ENCODE measurements around the gene BEND7. TPM values are rescaled to one million over a fixed set of nuclear protein-coding genes. Genes with fewer than 3 reads are reported as not detected.

BEND7 gene, protein sequence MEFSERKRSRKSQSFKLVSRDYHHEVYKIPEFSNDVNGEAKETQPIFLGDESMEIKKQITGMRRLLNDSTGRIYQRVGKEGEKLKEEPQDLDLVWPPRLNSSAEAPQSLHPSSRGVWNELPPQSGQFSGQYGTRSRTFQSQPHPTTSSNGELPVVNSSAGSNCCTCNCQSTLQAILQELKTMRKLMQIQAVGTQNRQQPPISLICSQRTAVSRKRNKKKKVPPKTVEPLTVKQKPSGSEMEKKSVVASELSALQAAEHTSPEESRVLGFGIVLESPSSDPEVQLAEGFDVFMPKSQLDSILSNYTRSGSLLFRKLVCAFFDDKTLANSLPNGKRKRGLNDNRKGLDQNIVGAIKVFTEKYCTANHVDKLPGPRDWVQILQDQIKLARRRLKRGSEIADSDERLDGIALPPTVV
- total RNA-seq: not detected

- intact Hi-C loops (cut with micrococcal nuclease): no loop called here
- H3K27ac Mint-ChIP-seq: no peak within 1 kb of the TSS
- no peak for DNase-seq
Measured at GRCh38 chr10:13528875-13529713, at the start of gene BEND7. Gene BEND7 (minus strand): TSS chr10:13529014. CDS start chr10:13528533, 481 bp downstream.

DNA sequence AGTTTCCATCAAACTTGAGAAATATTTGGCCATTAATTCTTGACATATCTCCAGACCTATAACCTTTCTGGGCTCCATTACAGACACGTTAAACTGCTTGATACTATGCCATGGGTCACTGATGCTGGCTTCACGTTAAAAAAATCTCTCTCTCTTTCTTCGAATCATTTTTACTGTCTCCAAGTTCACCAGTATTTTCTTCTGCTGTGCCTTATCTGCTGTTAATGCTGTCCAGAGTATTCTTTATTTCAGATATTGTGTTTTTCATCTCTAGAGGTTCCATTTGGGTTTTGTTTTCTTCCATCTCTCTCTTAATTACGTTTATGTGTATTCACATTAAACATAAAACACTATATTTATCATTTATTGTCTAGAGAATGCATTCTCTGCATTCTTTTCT is 45.1 kb upstream of the BEND7 start:
- H3K4me1 Mint-ChIP-seq (ENCODE audit: low read depth): no peaks in the 10 kb centered on the region
- no peak for DNase-seq
- CTCF ChIA-PET: no interaction called here
- POLR2A ChIA-PET: no interaction called here
- peaks cover 5% of the 10 kb centered on the region for H3K9me3 Mint-ChIP-seq
- no peaks in the 10 kb centered on the region for H3K36me3 Mint-ChIP-seq
- no peak overlapping the region for H3K4me3 Mint-ChIP-seq
- H3K27ac Mint-ChIP-seq: no peak overlapping the region
- peaks cover 19% of the 10 kb centered on the region for H3K27me3 Mint-ChIP-seq
- intact Hi-C loops (cut with micrococcal nuclease): no loop called here

More at GRCh38 chr10:13528875-13529713, at the start of gene BEND7:
- peaks cover 2% of the 10 kb centered on the region for H3K4me1 Mint-ChIP-seq (ENCODE audit: low read depth)
- H3K27me3 Mint-ChIP-seq: peaks cover 49% of the 10 kb centered on the region
- POLR2A ChIA-PET: no interaction called here
- H3K36me3 Mint-ChIP-seq: no peaks in the 10 kb centered on the region
- peak within 1 kb of the TSS; percentile 54 for H3K4me3 Mint-ChIP-seq
- H3K9me3 Mint-ChIP-seq: no peaks in the 10 kb centered on the region
- CTCF ChIA-PET: no interaction called here

DNA sequence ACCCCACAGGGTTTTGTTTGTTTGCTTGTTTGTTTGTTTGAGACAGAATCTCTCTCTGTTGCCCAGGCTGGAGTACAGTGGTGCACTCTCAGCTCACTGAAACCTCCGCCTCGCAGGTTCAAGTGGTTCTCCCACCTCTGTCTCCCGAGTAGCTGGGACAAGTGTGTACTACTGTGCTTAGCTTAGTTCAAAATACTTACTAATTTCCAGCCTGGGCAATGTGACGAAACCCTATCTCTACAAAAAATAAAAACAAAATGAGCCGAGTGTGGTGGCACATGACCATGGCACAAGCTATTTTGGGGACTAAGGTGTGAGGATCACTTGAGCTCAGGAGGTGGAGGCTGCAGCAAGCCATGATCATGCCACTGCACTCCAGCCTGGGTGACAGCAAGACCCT is 42.7 kb upstream of the BEND7 start:
- CTCF ChIA-PET: interaction anchor here (0.7 kb wide), 1 partner anchor 199 kb away, joined by 3 read pairs; no protein-coding TSS in a partner anchor

DNA sequence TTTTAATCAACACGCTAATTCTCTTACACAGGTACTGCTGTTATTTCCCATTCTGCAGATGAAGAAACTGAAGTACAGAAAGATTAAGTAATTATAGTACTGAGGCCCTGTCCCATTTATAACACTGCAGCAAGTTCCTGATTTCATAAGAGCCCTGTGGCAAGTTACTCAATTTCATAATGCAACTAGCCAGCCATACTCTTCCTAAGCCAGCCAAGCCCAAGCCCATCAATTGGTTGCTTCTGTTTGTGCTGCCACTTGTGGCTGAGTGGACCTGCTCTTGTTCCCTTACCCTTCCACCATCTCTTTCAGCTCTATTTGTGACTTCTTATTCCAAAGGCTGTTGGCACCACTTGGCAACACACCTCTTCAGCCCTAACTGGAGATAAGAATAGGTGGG is 38.2 kb upstream of the BEND7 start:
- POLR2A ChIA-PET: no interaction called here
- CTCF ChIA-PET: no interaction called here
- DNase-seq: no peak
- no peaks in the 10 kb centered on the region for H3K9me3 Mint-ChIP-seq
- no peak overlapping the region for H3K4me3 Mint-ChIP-seq
- intact Hi-C loops (cut with micrococcal nuclease): no loop called here
- no peaks in the 10 kb centered on the region for H3K4me1 Mint-ChIP-seq (ENCODE audit: low read depth)
- peaks cover 12% of the 10 kb centered on the region for H3K27me3 Mint-ChIP-seq
- H3K27ac Mint-ChIP-seq: no peak overlapping the region
- H3K36me3 Mint-ChIP-seq: no peaks in the 10 kb centered on the region

More for the DNA sequence above, 42.7 kb upstream of the BEND7 start:
- Mint-ChIP-seq H3K36me3 (no peaks in the 10 kb centered on the region), H3K9me3 (peaks cover 5% of the 10 kb centered on the region), H3K4me1 (ENCODE audit: low read depth) (no peaks in the 10 kb centered on the region), H3K27ac (no peak overlapping the region), H3K4me3 (no peak overlapping the region), H3K27me3 (peaks cover 18% of the 10 kb centered on the region)
- POLR2A ChIA-PET: no interaction called here
- no peak for DNase-seq
- intact Hi-C loops (cut with micrococcal nuclease): no loop called here

- POLR2A ChIA-PET: no interaction called here
- CTCF ChIA-PET: no interaction called here
- peaks cover 8% of the 10 kb centered on the region for H3K27me3 Mint-ChIP-seq
- H3K27ac Mint-ChIP-seq: no peak overlapping the region
- H3K36me3 Mint-ChIP-seq: no peaks in the 10 kb centered on the region
- no peaks in the 10 kb centered on the region for H3K4me1 Mint-ChIP-seq (ENCODE audit: low read depth)
- no peak overlapping the region for H3K4me3 Mint-ChIP-seq
- intact Hi-C loops (cut with micrococcal nuclease): no loop called here
- no peaks in the 10 kb centered on the region for H3K9me3 Mint-ChIP-seq
- DNase-seq: no peak
Measured at GRCh38 chr10:13564576-13564975, 35.8 kb upstream of the BEND7 start.

DNA sequence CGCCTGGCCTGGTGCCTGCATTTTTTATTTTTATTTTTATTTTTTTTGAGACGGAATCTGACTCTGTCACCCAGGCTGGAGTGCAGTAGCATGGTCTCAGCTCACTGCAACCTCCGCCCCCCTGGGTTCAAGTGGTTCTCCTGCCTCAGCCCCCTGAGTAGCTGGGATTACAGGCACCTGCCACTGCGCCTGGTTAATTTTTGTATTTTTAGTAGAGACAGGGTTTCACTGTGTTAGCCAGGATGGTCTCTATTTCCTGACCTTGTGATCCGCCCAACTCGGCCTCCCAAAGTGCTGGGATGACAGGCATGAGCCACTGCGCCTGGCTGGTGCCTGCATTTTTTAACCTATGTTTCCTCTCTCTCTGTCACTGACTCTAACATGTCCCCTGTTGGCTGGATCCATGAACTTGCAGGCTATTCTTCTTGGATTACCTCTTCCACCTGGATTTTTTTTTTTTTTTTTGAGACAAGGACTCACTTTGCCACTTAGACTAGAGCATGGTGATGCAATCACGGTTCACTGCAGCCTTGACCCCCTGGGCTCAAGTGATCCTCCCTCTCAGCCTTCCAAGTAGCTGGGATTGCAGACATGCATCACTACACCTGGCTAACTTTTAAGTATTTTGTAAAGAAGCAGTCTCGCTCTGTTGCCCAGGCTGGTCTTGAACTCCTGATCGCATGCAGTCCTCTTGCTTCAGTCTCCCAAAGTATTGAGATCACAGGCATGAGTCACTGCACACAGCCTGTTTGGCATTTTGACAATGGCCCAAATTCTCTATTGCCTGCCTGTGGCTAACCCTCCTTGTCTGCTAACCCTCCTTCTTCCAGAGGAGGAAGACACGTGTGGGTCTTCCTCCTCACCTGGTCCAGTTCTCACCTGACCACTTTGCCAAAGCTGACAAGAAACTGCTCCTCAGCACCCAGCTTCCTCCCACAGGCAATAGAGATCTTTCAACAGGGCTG is 34.9 kb upstream of the BEND7 start:
- Mint-ChIP-seq H3K27me3 (peaks cover 7% of the 10 kb centered on the region), H3K9me3 (no peaks in the 10 kb centered on the region), H3K4me3 (no peak overlapping the region), H3K4me1 (ENCODE audit: low read depth) (no peaks in the 10 kb centered on the region), H3K36me3 (no peaks in the 10 kb centered on the region), H3K27ac (no peak overlapping the region)
- DNase-seq: no peak
- ChIA-PET CTCF (no interaction called here), POLR2A (no interaction called here)
- intact Hi-C loops (cut with micrococcal nuclease): no loop called here

GRCh38 chr10:13560597-13560996 is 31.8 kb upstream of the BEND7 start:
- CTCF ChIA-PET: interaction anchor here (0.6 kb wide), 1 partner anchor 130 kb away, joined by 3 read pairs; no protein-coding TSS in a partner anchor
- no peak overlapping the region for H3K4me3 Mint-ChIP-seq
- no peak overlapping the region for H3K27ac Mint-ChIP-seq
- H3K4me1 Mint-ChIP-seq (ENCODE audit: low read depth): peaks cover 2% of the 10 kb centered on the region
- intact Hi-C loops (cut with micrococcal nuclease): no loop called here
- no peak for DNase-seq
- POLR2A ChIA-PET: no interaction called here
- H3K36me3 Mint-ChIP-seq: no peaks in the 10 kb centered on the region
- H3K27me3 Mint-ChIP-seq: peaks cover 7% of the 10 kb centered on the region
- H3K9me3 Mint-ChIP-seq: no peaks in the 10 kb centered on the region

GRCh38 chr10:13559124-13559700 is 30.4 kb upstream of the BEND7 start:
- H3K4me3 Mint-ChIP-seq: no peak overlapping the region
- no peak overlapping the region for H3K27ac Mint-ChIP-seq
- ChIA-PET CTCF (no interaction called here), POLR2A (no interaction called here)
- H3K36me3 Mint-ChIP-seq: no peaks in the 10 kb centered on the region
- DNase-seq: no peak
- peaks cover 8% of the 10 kb centered on the region for H3K27me3 Mint-ChIP-seq
- no peaks in the 10 kb centered on the region for H3K9me3 Mint-ChIP-seq
- H3K4me1 Mint-ChIP-seq (ENCODE audit: low read depth): peaks cover 2% of the 10 kb centered on the region
- intact Hi-C loops (cut with micrococcal nuclease): no loop called here

- H3K27me3 Mint-ChIP-seq: peaks cover 14% of the 10 kb centered on the region
- no peak overlapping the region for H3K27ac Mint-ChIP-seq
- POLR2A ChIA-PET: no interaction called here
- peaks cover 3% of the 10 kb centered on the region for H3K9me3 Mint-ChIP-seq
- H3K4me1 Mint-ChIP-seq (ENCODE audit: low read depth): peaks cover 2% of the 10 kb centered on the region
- H3K4me3 Mint-ChIP-seq: no peak overlapping the region
- CTCF ChIA-PET: no interaction called here
- DNase-seq: no peak
- intact Hi-C loops (cut with micrococcal nuclease): no loop called here
- no peaks in the 10 kb centered on the region for H3K36me3 Mint-ChIP-seq
Measured at GRCh38 chr10:13555884-13556510, 27.2 kb upstream of the BEND7 start.

DNA sequence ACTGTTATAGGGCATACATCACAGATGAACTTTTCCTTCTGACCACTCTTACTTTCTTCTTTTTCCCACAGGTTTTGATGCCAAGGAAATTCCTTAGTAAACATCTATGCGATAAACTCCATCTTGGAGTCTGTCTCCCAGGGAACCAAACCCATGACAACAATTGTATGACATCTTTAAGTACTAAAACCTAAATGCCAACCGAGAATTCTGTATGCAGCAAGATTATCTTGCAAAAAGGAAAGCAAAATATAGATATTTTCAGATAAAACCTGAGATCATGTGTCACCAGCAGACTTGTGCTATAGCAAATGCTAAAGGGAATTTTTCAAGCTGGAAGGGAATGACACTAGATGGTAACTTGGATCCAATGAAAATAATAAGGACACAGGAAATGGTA is 22.0 kb upstream of the BEND7 start:
- Mint-ChIP-seq H3K27me3 (peaks cover 21% of the 10 kb centered on the region), H3K9me3 (peaks cover 23% of the 10 kb centered on the region), H3K4me3 (no peak overlapping the region), H3K4me1 (ENCODE audit: low read depth) (no peaks in the 10 kb centered on the region), H3K27ac (no peak overlapping the region), H3K36me3 (peaks cover 5% of the 10 kb centered on the region)
- POLR2A ChIA-PET: no interaction called here
- CTCF ChIA-PET: no interaction called here
- intact Hi-C loops (cut with micrococcal nuclease): no loop called here
- no peak for DNase-seq

DNA sequence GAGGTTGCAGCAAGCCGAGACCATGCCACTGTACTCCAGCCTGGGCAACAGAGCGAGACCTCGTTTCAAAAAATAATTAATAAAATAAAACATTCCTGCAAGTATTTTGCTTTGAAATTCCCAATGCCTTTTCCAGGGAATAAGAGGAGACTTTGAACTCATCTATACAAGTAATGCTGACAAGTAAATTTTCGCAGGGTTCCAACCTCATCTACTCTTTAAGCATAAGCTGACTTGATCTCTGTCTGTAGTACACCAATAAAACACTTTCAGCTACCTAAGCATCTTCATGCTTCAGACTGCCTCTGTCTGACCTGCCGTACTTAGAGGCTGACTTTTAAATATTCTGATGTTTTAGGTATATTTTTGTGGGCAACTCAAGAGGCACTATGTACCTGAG is 13.7 kb upstream of the BEND7 start:
- CTCF ChIA-PET: no interaction called here
- H3K27me3 Mint-ChIP-seq: peaks cover 32% of the 10 kb centered on the region

More for the DNA sequence above, 13.7 kb upstream of the BEND7 start:
- H3K27ac Mint-ChIP-seq: no peak overlapping the region
- DNase-seq: no peak
- no peak overlapping the region for H3K4me3 Mint-ChIP-seq
- POLR2A ChIA-PET: no interaction called here
- H3K4me1 Mint-ChIP-seq (ENCODE audit: low read depth): no peaks in the 10 kb centered on the region
- intact Hi-C loops (cut with micrococcal nuclease): no loop called here
- no peaks in the 10 kb centered on the region for H3K36me3 Mint-ChIP-seq
- no peaks in the 10 kb centered on the region for H3K9me3 Mint-ChIP-seq

Data from activated CD4-positive, alpha-beta memory T cell treated with anti-CD3 and anti-CD28 coated beads for 36 hours (primary cell).